DMS79 (cell line): ENCODE results near the gene PROM1.

Experiments used
- DNase-seq: peaks from one replicate; lab custom pipeline; 2025; lab: John Stamatoyannopoulos, UW

Gene PROM1

DNA sequence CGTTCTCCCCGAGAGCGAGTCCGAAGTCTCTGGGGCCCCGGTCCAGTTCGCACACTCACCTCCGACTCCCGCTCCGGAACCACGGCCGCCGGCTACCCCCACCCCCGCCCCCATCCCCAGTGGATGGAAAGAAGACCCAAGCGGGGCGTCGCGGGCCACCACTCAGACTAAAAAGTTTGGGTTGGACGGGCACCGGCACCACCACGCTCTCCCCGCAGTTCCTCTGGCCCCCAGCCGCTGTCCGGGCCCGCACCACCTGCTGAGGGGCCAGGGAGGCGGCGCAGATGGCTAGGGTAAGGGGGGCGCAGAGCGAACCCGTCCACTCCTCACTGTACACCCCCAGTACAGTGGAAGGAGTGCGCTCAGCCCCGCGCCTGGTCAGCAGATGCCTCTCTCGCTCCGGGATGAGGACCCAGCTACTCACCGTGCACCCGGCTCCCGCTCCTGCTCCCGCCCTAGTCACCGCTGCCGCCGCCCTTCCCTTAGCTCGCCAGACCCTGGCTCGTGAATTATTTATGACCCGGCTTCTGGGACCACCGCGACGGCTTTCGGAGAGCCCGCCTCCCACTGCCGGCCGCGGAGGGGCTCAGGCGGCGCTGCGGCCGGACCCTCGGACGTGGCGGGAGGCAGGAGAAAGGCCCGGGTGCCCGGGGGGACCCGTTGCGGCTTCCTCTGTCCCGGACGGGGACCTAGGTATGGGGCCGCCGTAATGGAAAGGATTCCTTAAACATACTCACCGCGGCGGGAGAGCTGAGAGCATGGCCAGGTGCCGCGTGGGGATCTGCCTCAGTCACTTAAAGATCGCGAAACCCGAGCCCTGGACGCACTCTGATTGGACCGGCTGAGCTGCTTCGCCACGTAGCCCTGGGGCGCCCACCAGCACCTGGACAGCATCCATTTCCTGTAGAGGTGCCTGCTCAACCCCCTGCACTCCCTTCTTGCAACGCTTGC lies at the start of gene PROM1:
TSS of gene PROM1 (minus strand) at position 783 of the 951 bp plus-strand sequence. CDS start 8,117 bp downstream, outside the sequence.
- no peak for DNase-seq

- DNase-seq = no peak
Observed at GRCh38 chr4:16133406-16133805, 49.6 kb upstream of the PROM1 start.

DNA sequence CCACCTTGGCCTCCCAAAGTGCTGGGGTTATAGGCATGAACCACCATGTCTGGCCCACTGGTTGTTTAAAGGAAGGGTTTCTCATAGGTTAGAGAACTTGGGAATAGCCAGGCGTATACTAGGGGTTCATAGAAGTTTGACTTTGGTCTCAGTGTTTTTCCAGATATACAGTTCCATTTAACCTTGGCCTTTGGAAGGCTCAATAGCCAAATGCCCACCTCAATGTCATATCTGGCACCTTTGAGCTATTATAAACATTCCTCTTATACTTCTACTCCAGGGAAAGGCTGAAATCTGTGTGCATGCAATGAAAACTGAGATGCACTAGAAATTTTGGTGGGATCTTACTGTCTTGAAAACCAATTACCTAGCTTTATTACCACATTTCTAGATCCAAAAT lies 47.5 kb upstream of the PROM1 start:
- DNase-seq = no peak

DNA sequence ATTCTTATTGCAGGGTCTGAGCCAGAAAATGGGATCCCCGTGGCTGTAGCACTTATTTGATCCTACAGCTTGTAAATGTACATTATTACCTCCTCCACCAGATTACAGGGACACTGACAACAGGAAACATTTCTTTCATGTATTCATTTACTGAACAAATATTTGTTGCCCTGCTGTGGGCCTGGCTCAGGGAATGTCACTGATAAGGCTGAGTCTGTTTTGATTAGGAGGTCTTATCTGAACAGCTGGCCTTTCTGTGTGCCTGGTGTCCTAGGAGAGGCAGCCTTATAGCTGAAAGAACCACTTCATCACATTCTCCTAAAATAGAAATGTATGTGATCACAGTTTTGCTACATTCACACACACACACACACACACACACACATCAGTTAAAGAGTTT lies 45.5 kb upstream of the PROM1 start:
- no peak for DNase-seq

- DNase-seq = no peak
Observed at GRCh38 chr4:16126714-16127113, 42.9 kb upstream of the PROM1 start.

GRCh38 chr4:16125571-16126445 lies 42.0 kb upstream of the PROM1 start:
- DNase-seq = no peak

GRCh38 chr4:16124232-16124631 lies 40.4 kb upstream of the PROM1 start:
- peak; percentile 39 for DNase-seq

DNA sequence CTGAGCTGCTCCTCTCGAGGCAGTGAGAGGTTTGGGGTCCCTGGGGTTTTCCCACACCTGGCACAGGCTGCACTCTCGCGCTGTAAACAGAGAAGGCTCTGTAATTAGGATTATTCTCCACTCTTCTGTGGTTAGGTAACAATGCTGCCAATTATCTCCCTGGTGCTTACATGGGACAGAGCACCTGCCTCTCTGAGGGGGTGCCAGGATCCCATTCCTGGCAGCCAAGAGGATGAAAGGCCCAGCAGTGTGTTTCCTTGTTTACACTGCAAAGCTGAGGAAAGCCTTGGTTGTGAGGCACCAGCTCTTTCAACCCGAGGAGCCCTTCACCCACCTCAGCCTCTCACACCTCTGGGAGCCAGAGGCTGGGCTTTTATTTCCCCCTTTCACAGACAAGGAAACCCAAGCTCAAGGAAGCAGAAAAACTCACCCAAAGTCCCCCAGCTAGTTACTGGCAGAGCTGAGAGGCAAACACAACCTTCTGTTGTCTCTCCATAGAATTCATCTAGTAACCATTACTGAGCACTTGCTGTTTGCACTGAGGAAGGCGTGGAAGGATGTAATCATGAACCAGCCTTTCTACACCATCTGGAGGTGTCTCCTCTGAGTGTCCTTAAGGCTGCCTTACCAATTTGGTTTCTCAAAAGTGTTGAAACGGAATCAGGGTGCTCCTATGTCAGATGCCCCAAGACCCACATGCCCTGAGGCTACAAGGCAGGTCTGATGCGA lies 39.7 kb upstream of the PROM1 start:
- DNase-seq = peak; percentile 75

DNA sequence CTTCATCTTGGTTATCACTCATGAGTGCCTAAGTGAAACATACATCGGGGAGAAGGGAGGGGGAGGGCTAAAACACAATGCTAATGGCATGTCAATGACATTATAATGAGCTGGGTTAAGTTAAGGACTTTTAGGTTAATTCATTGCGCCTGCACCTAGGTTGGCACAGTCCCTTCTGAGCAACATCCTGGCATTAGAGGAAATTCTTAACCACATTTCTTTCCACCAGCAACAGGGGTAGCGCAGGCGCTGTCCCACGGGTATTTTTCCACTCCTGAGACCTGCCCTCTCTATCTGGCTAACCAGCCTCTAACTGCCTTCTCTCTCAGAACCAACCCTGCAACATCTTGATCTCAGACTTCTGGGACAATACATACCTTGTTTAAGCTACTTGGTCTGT lies 39.0 kb upstream of the PROM1 start:
- DNase-seq = no peak

GRCh38 chr4:16122308-16122711 lies 38.5 kb upstream of the PROM1 start:
- DNase-seq = no peak

GRCh38 chr4:16120720-16121119 lies 36.9 kb upstream of the PROM1 start:
- DNase-seq = no peak

GRCh38 chr4:16119981-16120380 lies 36.2 kb upstream of the PROM1 start:
- DNase-seq = no peak

- DNase-seq = no peak
Observed at GRCh38 chr4:16118090-16118489, 34.3 kb upstream of the PROM1 start.

DNA sequence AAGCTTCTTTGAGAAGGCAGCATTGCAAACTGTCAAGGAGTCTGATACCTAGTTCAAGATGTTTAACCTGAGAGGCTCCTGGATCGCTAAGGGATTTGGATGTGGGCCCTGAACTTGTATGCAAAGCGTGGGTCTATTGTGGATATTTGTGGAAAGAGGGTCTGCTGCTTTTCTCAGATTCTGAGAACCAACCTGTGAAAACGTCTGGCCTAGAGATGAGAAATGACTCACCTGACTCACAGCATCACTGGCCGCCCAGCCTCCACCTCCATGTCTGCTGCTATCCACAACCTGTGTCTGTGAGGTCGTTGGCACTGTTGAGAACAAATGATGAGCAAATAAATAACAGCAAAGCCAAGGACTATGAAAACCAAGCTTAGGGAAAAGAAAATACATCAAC lies 33.3 kb upstream of the PROM1 start:
- DNase-seq = no peak

GRCh38 chr4:16116493-16116990 lies 32.7 kb upstream of the PROM1 start:
- DNase-seq = no peak

DNA sequence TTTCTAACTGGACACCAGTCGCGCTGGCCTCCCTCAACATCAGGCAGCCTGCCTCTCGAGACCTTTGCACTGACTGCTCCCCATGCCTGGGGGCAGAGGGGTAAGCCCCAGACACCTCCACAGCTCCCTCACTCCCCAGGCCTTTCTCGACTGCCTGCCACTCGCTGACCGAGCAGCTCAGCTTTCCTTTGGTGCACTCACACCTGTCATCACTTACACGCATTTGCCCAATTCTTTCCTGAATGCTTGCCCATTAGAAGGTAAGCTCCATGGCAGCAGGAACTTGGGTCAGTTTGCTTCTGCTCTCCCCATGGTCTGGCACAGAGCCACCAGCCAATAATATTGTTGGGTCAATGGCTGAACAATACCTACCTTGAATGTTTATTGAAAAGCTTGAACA lies 32.2 kb upstream of the PROM1 start:
- DNase-seq = no peak

- no peak for DNase-seq
Observed at GRCh38 chr4:16114546-16114945, 30.7 kb upstream of the PROM1 start.

DNA sequence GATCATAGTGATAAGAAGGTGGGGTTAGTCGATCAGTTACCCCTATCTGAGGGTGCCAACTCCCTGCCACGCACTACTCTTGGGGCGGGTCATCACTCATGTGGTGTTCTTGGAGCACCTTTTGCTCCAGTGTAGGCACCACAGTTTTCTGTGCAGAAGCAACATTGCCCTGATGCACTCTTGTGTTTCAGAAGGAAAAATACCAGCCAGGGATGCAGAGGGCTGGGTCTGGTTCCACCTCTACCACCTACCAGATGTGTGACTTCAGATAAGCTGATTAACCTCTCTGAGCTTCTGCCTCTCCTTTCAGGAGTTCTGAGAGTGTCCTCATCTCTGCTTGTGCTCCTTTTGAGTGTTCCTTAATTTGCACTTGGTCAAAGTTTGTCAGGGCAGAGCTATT lies 29.9 kb upstream of the PROM1 start:
- no peak for DNase-seq

DNA sequence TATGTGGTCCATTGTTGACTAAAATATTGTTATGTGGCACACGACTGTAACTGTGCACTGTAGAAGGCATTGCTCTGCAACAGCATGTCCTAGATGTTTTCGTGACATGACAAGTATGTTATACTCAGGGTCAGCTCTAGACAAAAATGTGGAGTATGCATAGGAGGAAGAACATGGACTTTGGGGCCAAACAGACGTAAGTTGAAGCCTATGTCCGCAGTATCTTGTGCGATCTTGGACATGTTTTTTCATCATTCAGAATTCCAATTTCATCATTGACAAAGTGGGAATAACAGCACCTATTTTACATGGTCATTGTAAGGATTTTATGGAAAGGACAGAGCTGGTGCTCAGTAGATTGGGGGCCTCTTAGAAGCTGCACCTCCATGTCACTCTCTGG lies 27.7 kb upstream of the PROM1 start:
- DNase-seq = no peak

DNA sequence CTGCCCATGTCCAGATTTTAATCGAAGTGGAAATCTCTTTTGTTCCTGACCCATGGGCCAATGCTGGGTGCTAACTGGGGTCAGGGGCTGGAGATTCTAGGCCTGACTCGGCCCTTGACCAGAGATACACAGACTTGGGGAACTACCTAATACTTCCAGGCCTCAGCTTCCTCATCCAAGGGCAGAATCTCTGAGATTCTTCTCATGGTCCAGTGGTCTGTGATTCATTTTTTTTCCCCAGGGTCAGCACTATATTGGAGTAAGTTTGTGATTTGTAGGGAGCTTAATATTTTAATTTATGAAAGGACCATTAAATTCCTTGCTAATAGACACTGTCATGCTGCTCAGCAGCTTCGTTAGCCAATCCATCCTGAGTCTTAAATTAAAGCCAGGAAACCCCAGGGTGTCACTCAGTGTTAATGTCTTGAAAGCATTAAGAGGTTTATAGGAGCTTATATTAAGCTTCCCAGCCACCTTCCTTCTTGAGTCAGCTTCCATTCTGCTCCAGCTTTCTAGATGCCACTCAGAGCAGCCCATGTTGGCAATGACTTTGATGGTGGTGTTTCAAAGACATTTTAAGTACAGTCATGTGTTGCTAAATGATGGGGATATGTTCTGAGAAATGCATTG lies 27.0 kb upstream of the PROM1 start:
- no peak for DNase-seq

DNA sequence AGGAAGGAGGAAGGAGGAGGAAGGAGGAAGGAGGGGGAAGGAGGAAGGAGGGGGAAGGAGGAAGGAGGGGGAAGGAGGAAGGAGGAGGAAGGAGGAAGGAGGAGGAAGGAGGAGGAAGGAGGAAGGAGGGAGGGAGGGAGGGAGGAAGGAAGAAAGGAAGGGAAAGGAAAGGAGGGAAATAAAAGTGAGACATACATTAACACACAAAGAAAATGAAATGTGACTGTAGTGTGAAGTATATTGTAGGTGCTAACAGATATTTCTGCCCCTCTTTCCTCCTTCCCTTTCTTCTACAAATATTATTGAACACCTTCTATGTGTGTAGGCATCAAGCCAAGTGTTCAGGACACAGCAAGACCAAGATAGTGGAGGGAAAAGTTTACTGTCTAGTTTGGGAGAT lies 26.4 kb upstream of the PROM1 start:
- no peak for DNase-seq

GRCh38 chr4:16109256-16109655 lies 25.4 kb upstream of the PROM1 start:
- DNase-seq = no peak
